ENCODE results near the gene NAA25.
A peak's percentile ranks its signal among the peaks of the same experiment; 100 is the strongest.
"Not testable (repeated sequence)": the region's sequence is repeated elsewhere in the genome, so short reads cannot be mapped to it uniquely, and the experiment has no call there.

The NAA25 gene

GRCh38 chr12:112115259-112116045, 6.9 kb upstream of the NAA25 start:
- no peak for DNase-seq

- DNase-seq: no peak
These were observed 4.0 kb upstream of the NAA25 start for GRCh38 chr12:112112409-112113133.

GRCh38 chr12:112111931-112112330, 3.3 kb upstream of the NAA25 start:
- DNase-seq: no peak

GRCh38 chr12:112110787-112111662, 2.4 kb upstream of the NAA25 start:
- DNase-seq: not testable (repeated sequence)

- DNase-seq: peak; percentile 82
These were observed 1.0 kb downstream of the NAA25 start for GRCh38 chr12:112107306-112108201.

- DNase-seq: peak; percentile 86
These were observed 2.7 kb downstream of the NAA25 start for GRCh38 chr12:112105891-112106290.

GRCh38 chr12:112103758-112104503, 4.7 kb downstream of the NAA25 start:
- no peak for DNase-seq

GRCh38 chr12:112102746-112103145, 5.8 kb downstream of the NAA25 start:
- DNase-seq: not testable (repeated sequence)

GRCh38 chr12:112102127-112102526, 6.5 kb downstream of the NAA25 start:
- no peak for DNase-seq

GRCh38 chr12:112100500-112100899, 8.1 kb downstream of the NAA25 start:
- DNase-seq: not testable (repeated sequence)

- no peak for DNase-seq
These were observed 10.9 kb downstream of the NAA25 start for GRCh38 chr12:112097641-112098040.

- no peak for DNase-seq
These were observed 11.9 kb downstream of the NAA25 start for GRCh38 chr12:112096667-112097066.

- no peak for DNase-seq
These were observed 12.5 kb downstream of the NAA25 start for GRCh38 chr12:112096070-112096469.

GRCh38 chr12:112091563-112091962, 17.0 kb downstream of the NAA25 start:
- no peak for DNase-seq

GRCh38 chr12:112087851-112088250, 20.7 kb downstream of the NAA25 start:
- no peak for DNase-seq

GRCh38 chr12:112087055-112087850, 21.3 kb downstream of the NAA25 start:
- DNase-seq: no peak

- no peak for DNase-seq
These were observed 42.0 kb downstream of the NAA25 start for GRCh38 chr12:112066566-112066965.

- DNase-seq: no peak
These were observed 45.3 kb downstream of the NAA25 start for GRCh38 chr12:112063273-112063672.

- DNase-seq: no peak
These were observed 47.4 kb downstream of the NAA25 start for GRCh38 chr12:112061137-112061536.

GRCh38 chr12:112049351-112049750, 59.2 kb downstream of the NAA25 start:
- no peak for DNase-seq

GRCh38 chr12:112046003-112046402, 62.6 kb downstream of the NAA25 start:
- DNase-seq: no peak

All from NCI-H82 (cell line).